ENCODE measurements around the gene SLC16A4. TPM values are rescaled to one million over a fixed set of nuclear protein-coding genes. Genes with fewer than 3 reads are reported as not detected.

SLC16A4 gene
- total RNA-seq, result 4.7 TPM

GRCh38 chr1:110390692-110391245, at the start of gene SLC16A4:
TSS of gene SLC16A4 (minus strand) at chr1:110391026. CDS start at chr1:110389323, 1,703 bp downstream.

GRCh38 chr1:110407260-110408210, 16.7 kb upstream of the SLC16A4 start, which contains the start of gene LAMTOR5:
TSS of gene LAMTOR5 (minus strand) at chr1:110407694. CDS start at chr1:110407620, 74 bp downstream.

GRCh38 chr1:110338886-110339406, 51.9 kb downstream of the SLC16A4 start, which contains the start of gene RBM15:
TSS of gene RBM15 (plus strand) at chr1:110339377. CDS start at chr1:110339406, 29 bp downstream.

Other genes starting within 250 kb of the SLC16A4 start
- gene SLC6A17, start 240.5 kb downstream of the SLC16A4 start, total RNA-seq, result 27.2 TPM
- 5.9 TPM for gene KCNC4, start 180.7 kb downstream of the SLC16A4 start, total RNA-seq
- gene RBM15, start 51.6 kb downstream of the SLC16A4 start, total RNA-seq, result 74.5 TPM
- 30.0 TPM for gene LAMTOR5, start 16.7 kb upstream of the SLC16A4 start, total RNA-seq
- not detected for gene PROK1, start 60.1 kb upstream of the SLC16A4 start, total RNA-seq
- not detected for gene KCNA10, start 128.1 kb upstream of the SLC16A4 start, total RNA-seq
- 8.8 TPM for gene KCNA2, start 215.3 kb upstream of the SLC16A4 start, total RNA-seq

Data from parietal lobe (tissue), 1 donor.